ENCODE data around the gene C1QTNF1.

Gene C1QTNF1

DNA sequence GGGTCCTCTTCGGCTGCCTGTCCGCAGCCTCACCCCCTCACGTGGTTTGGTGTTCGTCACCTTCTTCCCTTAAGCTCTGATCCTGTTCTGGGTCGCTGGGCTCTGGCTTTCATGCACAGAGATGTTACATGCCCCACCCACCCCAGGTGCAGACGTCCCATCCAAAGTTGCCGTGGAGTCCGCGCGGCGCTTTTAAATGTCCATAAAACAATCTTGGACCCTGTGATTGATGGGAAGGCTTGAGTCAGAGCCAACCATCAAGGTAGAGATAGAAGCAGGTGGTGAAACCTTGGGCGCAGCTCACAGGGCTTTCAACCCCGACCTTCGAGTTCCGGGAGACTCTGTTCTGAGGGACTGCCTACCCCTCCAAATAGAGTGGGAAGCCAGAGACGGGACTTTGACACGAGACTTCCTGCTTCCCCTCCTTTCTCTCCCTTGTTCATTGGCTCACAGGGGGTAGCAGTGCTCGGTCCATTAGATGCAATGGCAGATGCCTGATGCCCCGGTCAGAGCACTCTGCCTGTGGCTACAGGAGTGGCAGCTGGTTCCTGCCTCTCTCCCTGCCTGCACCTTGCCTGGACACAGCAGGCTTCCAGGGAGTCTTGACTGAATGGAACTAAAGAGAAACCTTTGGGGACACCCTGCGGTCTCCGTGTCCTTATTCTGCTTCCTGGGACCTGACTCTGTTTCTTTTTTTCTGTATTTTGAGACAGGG lies 54.7 kb downstream of the C1QTNF1 start:
- DNase-seq (ENCODE audit: low read depth in 2 of 3, low spot score in 1 of 3): no peak

DNA sequence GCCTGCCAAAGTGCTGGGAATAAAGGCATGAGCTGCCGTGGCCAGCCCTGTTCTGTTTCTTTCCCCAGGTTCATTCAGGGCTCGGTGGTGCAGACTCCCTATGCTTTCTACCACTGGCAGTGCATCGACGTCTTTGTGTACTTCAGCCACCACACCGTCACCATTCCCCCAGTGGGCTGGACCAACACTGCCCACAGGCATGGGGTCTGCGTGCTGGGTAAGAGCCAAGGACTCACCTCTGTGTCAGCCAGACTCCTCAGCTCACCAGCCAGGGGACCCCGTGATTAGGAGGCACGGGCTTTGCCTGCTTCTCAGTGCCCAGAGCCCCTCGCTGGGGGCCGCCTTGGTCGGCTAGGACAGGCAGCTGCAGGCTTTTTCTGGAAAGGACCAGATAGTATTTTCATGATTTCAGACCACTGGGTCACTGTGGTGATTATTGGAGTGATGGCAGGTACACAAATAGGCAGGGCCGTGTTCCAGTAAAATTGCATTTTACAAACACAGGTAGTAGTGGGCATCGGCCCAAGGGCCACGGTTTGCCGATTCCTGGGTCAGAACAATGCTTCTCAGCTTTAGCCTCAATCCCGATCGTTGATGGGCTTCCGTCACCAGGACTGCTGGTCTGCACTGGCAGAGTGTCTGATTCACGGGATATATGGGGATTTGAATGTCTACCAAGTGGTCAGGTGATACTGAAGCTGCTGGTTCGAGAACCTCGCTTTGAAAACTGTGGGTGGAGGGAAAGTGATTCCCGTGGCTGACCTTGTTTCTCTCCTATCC lies 55.6 kb downstream of the C1QTNF1 start:
- no peak for DNase-seq (ENCODE audit: low read depth in 2 of 3, low spot score in 1 of 3)

GRCh38 chr17:79080349-79080748 lies 56.4 kb downstream of the C1QTNF1 start:
- DNase-seq (ENCODE audit: low read depth in 2 of 3, low spot score in 1 of 3): no peak

- no peak for DNase-seq (ENCODE audit: low read depth in 2 of 3, low spot score in 1 of 3)
Measured at GRCh38 chr17:79080761-79081290, 56.9 kb downstream of the C1QTNF1 start.

DNA sequence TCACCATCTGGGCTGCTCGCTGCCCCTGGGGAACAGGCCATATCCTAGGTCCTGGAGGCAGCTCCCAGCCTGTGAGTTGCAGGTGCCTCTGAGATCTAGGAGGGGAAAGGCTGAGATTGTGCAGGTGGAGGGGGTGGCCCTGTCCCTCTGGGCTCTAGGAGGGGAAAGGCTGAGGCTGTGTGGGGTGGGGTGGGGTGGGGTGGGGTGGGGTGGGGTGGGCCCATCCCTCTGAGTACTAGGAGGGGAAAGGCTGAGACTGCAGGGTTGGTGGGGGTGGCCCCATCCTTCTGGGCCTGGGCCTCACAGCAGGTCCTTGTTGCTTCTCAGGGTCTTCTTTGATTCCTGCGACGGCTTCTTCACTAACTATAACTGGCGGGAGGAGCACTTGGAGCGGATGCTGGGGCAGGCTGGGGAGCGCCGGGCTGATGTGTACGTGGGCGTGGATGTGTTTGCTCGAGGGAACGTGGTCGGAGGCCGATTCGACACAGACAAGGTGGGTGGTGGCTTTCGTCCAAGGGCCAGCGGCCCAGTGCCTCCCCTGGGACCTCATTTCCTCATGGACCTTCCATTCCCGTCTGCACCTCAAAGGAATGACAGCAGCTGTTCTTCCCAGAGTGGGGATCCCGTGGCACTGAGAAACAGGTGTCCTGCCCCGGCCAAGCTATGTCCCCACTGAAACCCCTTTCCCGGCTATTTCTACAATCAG lies 57.8 kb downstream of the C1QTNF1 start:
- no peak for DNase-seq (ENCODE audit: low read depth in 2 of 3, low spot score in 1 of 3)

GRCh38 chr17:79082311-79083190 lies 58.6 kb downstream of the C1QTNF1 start:
- peak in 2 of 3 donors; percentile 37 to 43 for DNase-seq (ENCODE audit: low read depth in 2 of 3, low spot score in 1 of 3)

GRCh38 chr17:79083191-79083971 lies 59.4 kb downstream of the C1QTNF1 start:
- DNase-seq (ENCODE audit: low read depth in 2 of 3, low spot score in 1 of 3): no peak

GRCh38 chr17:79084291-79085153 lies 60.6 kb downstream of the C1QTNF1 start:
- no peak for DNase-seq (ENCODE audit: low read depth in 2 of 3, low spot score in 1 of 3)

DNA sequence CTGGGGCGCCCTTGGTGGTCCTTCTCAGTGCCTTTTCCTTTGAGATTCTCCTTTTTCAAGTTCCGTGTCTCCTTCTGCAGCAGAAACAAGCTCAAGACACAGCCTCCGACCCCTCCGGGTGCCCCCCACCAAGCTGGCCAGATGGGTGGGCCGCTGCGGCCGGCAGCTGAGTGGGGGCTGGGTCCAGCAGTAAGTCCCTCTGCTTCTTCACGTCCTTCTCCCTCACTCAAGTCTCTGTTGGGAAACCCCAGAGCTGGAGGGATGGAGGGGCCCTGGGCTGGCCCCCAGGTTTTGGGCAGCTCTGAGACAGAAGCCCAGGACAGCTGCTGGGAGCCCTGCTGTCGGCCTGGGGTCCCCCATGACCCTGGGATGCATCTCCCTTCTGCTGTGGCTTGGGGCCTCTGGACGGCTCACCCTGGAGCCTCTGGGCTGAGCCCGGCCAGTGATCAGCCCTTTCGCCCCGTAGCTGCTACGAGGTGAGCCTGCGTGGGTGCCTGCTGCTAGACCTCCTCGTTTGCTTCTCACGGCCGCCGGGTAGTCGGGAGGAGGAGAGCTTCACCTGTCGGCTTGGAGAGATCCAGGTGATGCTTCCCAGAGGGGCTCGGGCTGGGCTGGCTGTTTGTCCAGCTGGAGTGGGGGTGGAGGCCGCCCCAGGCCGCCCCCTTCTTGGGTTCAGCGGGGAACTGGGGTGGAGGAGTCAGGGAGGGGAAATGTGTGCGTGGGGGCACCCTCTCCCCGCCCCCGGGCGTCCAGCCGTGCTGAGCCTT lies 61.4 kb downstream of the C1QTNF1 start:
- no peak for DNase-seq (ENCODE audit: low read depth in 2 of 3, low spot score in 1 of 3)

DNA sequence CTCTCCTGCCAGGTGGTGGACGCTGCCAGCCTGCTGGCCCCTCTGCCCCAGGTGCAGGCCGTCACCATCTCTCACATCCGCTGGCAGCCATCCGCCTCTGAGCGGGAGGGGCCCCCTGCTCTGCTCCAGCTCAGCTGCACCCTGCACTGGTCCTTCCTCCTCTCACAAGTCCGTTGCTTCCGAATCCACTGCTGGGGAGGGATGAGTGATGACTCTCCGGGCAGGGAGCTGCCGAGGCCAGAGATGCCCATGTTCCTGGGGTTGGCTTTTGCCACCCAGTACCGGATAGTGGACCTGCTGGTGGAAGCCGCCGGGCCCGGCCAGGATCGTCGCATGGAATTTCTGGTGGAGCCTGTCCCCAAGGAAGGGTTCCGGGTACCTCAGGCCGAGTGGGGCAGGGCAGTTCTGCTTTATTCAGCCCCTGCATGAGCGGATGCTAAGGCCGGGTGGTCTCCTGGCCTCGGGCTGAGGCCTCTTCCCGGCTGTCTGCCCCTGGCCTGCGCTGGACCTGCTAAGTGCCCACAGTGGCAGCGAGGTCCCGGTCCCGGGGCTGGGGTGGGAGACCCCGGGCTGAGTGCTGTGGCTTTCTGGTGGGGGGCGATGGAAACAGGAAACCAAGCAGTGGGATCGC lies 62.1 kb downstream of the C1QTNF1 start:
- no peak for DNase-seq (ENCODE audit: low read depth in 2 of 3, low spot score in 1 of 3)

- no peak for DNase-seq (ENCODE audit: low read depth in 2 of 3, low spot score in 1 of 3)
Measured at GRCh38 chr17:79086609-79087427, 62.8 kb downstream of the C1QTNF1 start.

- DNase-seq (ENCODE audit: low read depth in 2 of 3, low spot score in 1 of 3): peak; percentile 58 to 69 (median 62)
Measured at GRCh38 chr17:79087428-79088143, 63.6 kb downstream of the C1QTNF1 start.

DNA sequence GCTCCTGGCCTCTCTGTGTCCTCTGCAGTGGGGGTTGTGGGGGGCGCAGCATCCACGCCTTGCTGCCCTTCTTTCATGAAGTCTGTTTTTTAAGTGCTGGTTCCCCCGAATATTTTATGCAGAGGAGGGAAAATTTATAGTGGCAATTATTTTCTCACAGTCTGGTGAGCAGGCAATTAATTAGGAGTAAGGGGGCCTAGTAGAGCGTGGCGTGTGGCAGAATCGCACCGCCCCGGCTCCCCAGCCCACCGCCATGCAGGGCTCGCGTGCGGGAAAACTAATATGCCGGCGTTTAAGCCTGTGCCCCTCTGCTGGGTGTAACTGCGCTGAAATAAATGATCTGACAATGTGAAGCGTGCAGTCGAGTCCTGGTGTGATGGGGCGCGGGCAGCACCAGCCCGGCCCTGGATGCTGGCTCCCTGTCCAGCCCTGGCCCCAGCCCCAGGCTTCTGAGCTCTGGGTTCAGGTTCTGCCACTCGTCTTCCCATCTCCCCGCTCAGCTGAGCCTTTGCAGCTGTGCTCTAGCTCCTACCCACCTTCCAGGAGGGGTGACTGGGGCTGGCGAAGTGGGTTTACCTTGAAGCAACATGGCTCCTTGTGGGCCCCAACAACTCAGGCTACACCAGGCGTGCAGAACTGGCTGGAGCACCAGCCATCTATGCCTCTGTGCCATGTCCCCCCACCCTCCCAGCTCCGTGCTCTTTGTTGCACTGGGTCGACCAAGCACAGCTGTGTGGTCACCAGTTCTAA lies 64.5 kb downstream of the C1QTNF1 start:
- DNase-seq (ENCODE audit: low read depth in 2 of 3, low spot score in 1 of 3): no peak

- DNase-seq (ENCODE audit: low read depth in 2 of 3, low spot score in 1 of 3): no peak
Measured at GRCh38 chr17:79088997-79089328, 65.0 kb downstream of the C1QTNF1 start.

GRCh38 chr17:79089720-79090442 lies 65.9 kb downstream of the C1QTNF1 start:
- DNase-seq (ENCODE audit: low read depth in 2 of 3, low spot score in 1 of 3): no peak

Data from stimulated activated CD4-positive, alpha-beta T cell treated with anti-CD3 and anti-CD28 coated beads, Interleukin-12 subunit alpha, Interleukin-12 subunit beta, amount 100 ng/mL, for 48 hours (primary cell).